ENCODE results near the gene LZTR1. TPM values are rescaled to one million over a fixed set of nuclear protein-coding genes. Genes with fewer than 3 reads are reported as not detected.

Gene LZTR1
- total RNA-seq, 1 experiment from 2014 or later, result 40.2 TPM

DNA sequence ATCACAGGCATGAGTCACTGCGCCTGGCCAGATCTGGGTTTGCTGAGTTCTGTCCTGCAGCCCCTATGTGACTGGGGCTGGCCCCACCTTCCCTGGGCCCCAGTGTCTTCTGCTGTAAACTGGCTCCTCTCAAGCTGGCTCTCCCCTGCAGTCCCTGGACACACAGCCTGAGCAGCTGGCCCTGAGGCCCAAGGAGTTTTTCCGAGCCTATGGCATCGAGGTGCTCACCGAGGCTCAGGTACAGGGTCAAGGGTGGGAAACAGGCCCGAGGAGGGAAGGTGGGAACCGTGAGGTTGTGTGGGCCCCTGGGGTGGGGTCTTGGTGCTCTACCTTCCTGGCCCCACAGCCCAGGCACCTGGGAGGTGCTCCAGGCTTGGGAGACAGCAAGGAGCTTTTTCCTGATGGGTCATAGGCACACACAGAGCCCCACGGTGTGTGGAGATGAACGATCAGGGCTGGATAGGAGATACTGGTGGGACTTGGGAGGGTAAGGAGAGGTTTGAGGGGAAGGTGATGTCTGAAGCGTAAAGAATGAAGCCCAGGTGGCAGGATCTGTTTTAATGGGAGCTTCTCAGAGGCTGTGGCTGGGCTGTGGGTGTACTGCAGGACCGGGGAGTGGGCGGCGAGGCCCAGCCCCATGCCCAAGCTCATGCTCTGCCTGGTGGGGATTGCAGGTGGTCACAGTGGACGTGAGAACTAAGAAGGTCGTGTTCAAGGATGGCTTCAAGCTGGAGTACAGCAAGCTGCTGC lies 6.4 kb upstream of the LZTR1 start:
- H3K27ac ChIP-seq (ENCODE audit: low read length), result no peak overlapping the region
- H3K4me1 ChIP-seq (ENCODE audit: control insufficient read depth, insufficient read depth, low read length), result no peaks in the 10 kb centered on the region
- H3K27me3 ChIP-seq (ENCODE audit: control insufficient read depth, insufficient read depth, low read length), result no peaks in the 10 kb centered on the region
- CTCF ChIA-PET, result no interaction called here
- ATAC-seq (no peak), DNase-seq (ENCODE audit: low read depth, low spot score) (no peak)
- intact Hi-C loops (cut with micrococcal nuclease; ENCODE audit: unreplicated experiment), result no loop called here
- no peaks in the 10 kb centered on the region for H3K36me3 ChIP-seq (ENCODE audit: control insufficient read depth, insufficient read depth, low read length)
- no TSS peak for BruUV-seq (replicated peaks)
- no peak overlapping the region for H3K4me3 ChIP-seq (ENCODE audit: low read depth in 2 of 2, low read length in 2 of 2)
- in situ Hi-C loops (cut with HindIII; ENCODE audit: low pct_unique_long_range_greater_than_20kb, low sequenced_read_pairs), result no loop called here
- no peaks in the 10 kb centered on the region for H3K9me3 ChIP-seq (ENCODE audit: control insufficient read depth, insufficient read depth, low read depth, low read length)
- POLR2A ChIA-PET, result no interaction called here
- no peak for TF ChIP-seq TCF7L2 (IDR thresholded peaks at IDR 0.05; ENCODE audit: low read depth, low read length)

- Histone ChIP-seq H3K27me3 (ENCODE audit: control insufficient read depth, insufficient read depth, low read length) (no peaks in the 10 kb centered on the region), H3K9me3 (ENCODE audit: control insufficient read depth, insufficient read depth, low read depth, low read length) (no peaks in the 10 kb centered on the region), H3K4me1 (ENCODE audit: control insufficient read depth, insufficient read depth, low read length) (0 out of 2 replicates have a peak, but pooled peaks cover 2% of the 10 kb centered on the region), H3K27ac (ENCODE audit: low read length) (no peak overlapping the region), H3K36me3 (ENCODE audit: control insufficient read depth, insufficient read depth, low read length) (no peaks in the 10 kb centered on the region), H3K4me3 (ENCODE audit: low read depth in 2 of 2, low read length in 2 of 2) (no peak overlapping the region)
- DNase-seq (ENCODE audit: low read depth, low spot score) (no peak), ATAC-seq (no peak)
- POLR2A ChIA-PET, result no interaction called here
- TF ChIP-seq REST (IDR thresholded peaks at IDR 0.05; ENCODE audit: insufficient read depth in 1 of 2, low read depth in 2 of 2, low read length in 1 of 2) (no peak), POLR2AphosphoS5 (IDR thresholded peaks at IDR 0.05; ENCODE audit: low read depth, low read length) (no peak), TCF7L2 (IDR thresholded peaks at IDR 0.05; ENCODE audit: low read depth, low read length) (no peak), SIN3A (IDR thresholded peaks at IDR 0.05; ENCODE audit: borderline replicate concordance, insufficient read depth, low read depth, low read length) (no peak)
- TF ChIP-seq, protein P1, sequence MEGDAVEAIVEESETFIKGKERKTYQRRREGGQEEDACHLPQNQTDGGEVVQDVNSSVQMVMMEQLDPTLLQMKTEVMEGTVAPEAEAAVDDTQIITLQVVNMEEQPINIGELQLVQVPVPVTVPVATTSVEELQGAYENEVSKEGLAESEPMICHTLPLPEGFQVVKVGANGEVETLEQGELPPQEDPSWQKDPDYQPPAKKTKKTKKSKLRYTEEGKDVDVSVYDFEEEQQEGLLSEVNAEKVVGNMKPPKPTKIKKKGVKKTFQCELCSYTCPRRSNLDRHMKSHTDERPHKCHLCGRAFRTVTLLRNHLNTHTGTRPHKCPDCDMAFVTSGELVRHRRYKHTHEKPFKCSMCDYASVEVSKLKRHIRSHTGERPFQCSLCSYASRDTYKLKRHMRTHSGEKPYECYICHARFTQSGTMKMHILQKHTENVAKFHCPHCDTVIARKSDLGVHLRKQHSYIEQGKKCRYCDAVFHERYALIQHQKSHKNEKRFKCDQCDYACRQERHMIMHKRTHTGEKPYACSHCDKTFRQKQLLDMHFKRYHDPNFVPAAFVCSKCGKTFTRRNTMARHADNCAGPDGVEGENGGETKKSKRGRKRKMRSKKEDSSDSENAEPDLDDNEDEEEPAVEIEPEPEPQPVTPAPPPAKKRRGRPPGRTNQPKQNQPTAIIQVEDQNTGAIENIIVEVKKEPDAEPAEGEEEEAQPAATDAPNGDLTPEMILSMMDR (IDR thresholded peaks at IDR 0.05), result no peak
- CTCF ChIA-PET, result no interaction called here
- intact Hi-C loops (cut with micrococcal nuclease; ENCODE audit: unreplicated experiment), result no loop called here
- BruUV-seq (replicated peaks), result no TSS peak
- in situ Hi-C loops (cut with HindIII; ENCODE audit: low pct_unique_long_range_greater_than_20kb, low sequenced_read_pairs), result no loop called here
Measured at GRCh38 chr22:20976291-20976877, 5.7 kb upstream of the LZTR1 start.

- no peak for ATAC-seq
- Histone ChIP-seq H3K27me3 (ENCODE audit: control insufficient read depth, insufficient read depth, low read length) (no peaks in the 10 kb centered on the region), H3K4me1 (ENCODE audit: control insufficient read depth, insufficient read depth, low read length) (0 out of 2 replicates have a peak, but pooled peaks cover 3% of the 10 kb centered on the region), H3K4me3 (ENCODE audit: low read depth in 2 of 2, low read length in 2 of 2) (no peak overlapping the region), H3K9me3 (ENCODE audit: control insufficient read depth, insufficient read depth, low read depth, low read length) (no peaks in the 10 kb centered on the region), H3K36me3 (ENCODE audit: control insufficient read depth, insufficient read depth, low read length) (no peaks in the 10 kb centered on the region), H3K27ac (ENCODE audit: low read length) (no peak overlapping the region)
- POLR2A ChIA-PET, result no interaction called here
- in situ Hi-C loops (cut with HindIII; ENCODE audit: low pct_unique_long_range_greater_than_20kb, low sequenced_read_pairs) (no loop called here), intact Hi-C loops (cut with micrococcal nuclease; ENCODE audit: unreplicated experiment) (no loop called here)
- no peak for DNase-seq (ENCODE audit: low read depth, low spot score)
- CTCF ChIA-PET, result no interaction called here
- BruUV-seq (replicated peaks), result no TSS peak
- TF ChIP-seq, protein P1 (IDR thresholded peaks at IDR 0.05), result no peak
- TF ChIP-seq SIN3A (IDR thresholded peaks at IDR 0.05; ENCODE audit: borderline replicate concordance, insufficient read depth, low read depth, low read length) (no peak), REST (IDR thresholded peaks at IDR 0.05; ENCODE audit: insufficient read depth in 1 of 2, low read depth in 2 of 2, low read length in 1 of 2) (no peak), POLR2AphosphoS5 (IDR thresholded peaks at IDR 0.05; ENCODE audit: low read depth, low read length) (no peak), TCF7L2 (IDR thresholded peaks at IDR 0.05; ENCODE audit: low read depth, low read length) (no peak)
Measured at GRCh38 chr22:20977019-20977418, 5.1 kb upstream of the LZTR1 start.

Data from Panc1 (cell line).